Calu3 (cell line): ENCODE data around the gene CSNK1A1. TPM values are rescaled to one million over a fixed set of nuclear protein-coding genes. Genes with fewer than 3 reads are reported as not detected.
A peak's percentile ranks its signal among the peaks of the same experiment; 100 is the strongest.
"Not testable (repeated sequence)": the region's sequence is repeated elsewhere in the genome, so short reads cannot be mapped to it uniquely, and the experiment has no call there.

Experiments used
- BruUV-seq: library from RNA; stranded (reverse); fragments of 400-500 nt; replicated peaks from 2 replicates; lab custom pipeline; 2021; lab: Mats Ljungman, UMichigan
- CTCF ChIA-PET: fragments of 300-600 bp; sonication (Branson Sonifier 250); formaldehyde crosslinking; loops from one replicate; lab custom pipeline; 2022; ENCODE audit warnings: antibody characterized with exemption; lab: Charles Lee
- DNase-seq: peaks from one replicate; pipeline ENCODE4 v3.0.0; 2022
- H3K27ac Mint-ChIP-seq: one replicate; pipeline ENCODE4 v1.8.0; 2022; ENCODE audit warnings: mixed read lengths; ENCODE audit not compliant: unreplicated experiment
- H3K27me3 Mint-ChIP-seq: one replicate; pipeline ENCODE4 v1.8.0; 2022; ENCODE audit warnings: mixed read lengths; ENCODE audit not compliant: unreplicated experiment
- H3K36me3 Mint-ChIP-seq: one replicate; pipeline ENCODE4 v1.8.0; 2022; ENCODE audit warnings: mild to moderate bottlenecking, moderate library complexity, mixed read lengths; ENCODE audit not compliant: insufficient read depth, unreplicated experiment
- H3K4me1 Mint-ChIP-seq: one replicate; pipeline ENCODE4 v1.8.0; 2022; ENCODE audit warnings: mild to moderate bottlenecking, low read depth, mixed read lengths; ENCODE audit not compliant: unreplicated experiment
- H3K4me3 Mint-ChIP-seq: one replicate; pipeline ENCODE4 v1.8.0; 2022; ENCODE audit warnings: mild to moderate bottlenecking, low read depth, moderate library complexity, mixed read lengths; ENCODE audit not compliant: unreplicated experiment
- H3K9me3 Mint-ChIP-seq: one replicate; pipeline ENCODE4 v1.8.0; 2022; ENCODE audit warnings: low read depth, mixed read lengths; ENCODE audit not compliant: unreplicated experiment
- CTCF ChIP-seq: fragments of 200-600 bp; IDR thresholded peaks from one replicate; pipeline ENCODE4 v1.8.0; 2022; ENCODE audit warnings: antibody characterized with exemption; ENCODE audit not compliant: unreplicated experiment
- intact Hi-C: fragments of 100-400 bp; cut with micrococcal nuclease; formaldehyde crosslinking; loops from one replicate; pipeline ENCODE4 v1.10.0; 2022; ENCODE audit not compliant: unreplicated experiment
- total RNA-seq: library from RNA; stranded (reverse); gene quantifications from 2 replicates; pipeline ENCODE4 v1.2.3, GENCODE V29; 2022

Gene CSNK1A1
- total RNA-seq, 1 experiment from 2014 or later: 377 TPM

GRCh38 chr5:149448831-149449714 lies 102.2 kb downstream of the CSNK1A1 start:
- Mint-ChIP-seq H3K27ac (no peak overlapping the region), H3K27me3 (no peaks in the 10 kb centered on the region), H3K36me3 (no peaks in the 10 kb centered on the region), H3K4me3 (no peak overlapping the region), H3K4me1 (peaks cover 53% of the 10 kb centered on the region), H3K9me3 (no peaks in the 10 kb centered on the region)
- intact Hi-C loops: no loop called here
- DNase-seq: no peak
- peak; percentile 32 for TF ChIP-seq CTCF
- no TSS peak for BruUV-seq
- CTCF ChIA-PET: interaction anchor here (1.1 kb wide), 1 partner anchor 25 kb away, joined by 3 read pairs; no protein-coding TSS in a partner anchor

GRCh38 chr5:149448431-149448830 lies 102.8 kb downstream of the CSNK1A1 start:
- no peaks in the 10 kb centered on the region for H3K27me3 Mint-ChIP-seq
- no TSS peak for BruUV-seq
- no peaks in the 10 kb centered on the region for H3K9me3 Mint-ChIP-seq
- no peak for TF ChIP-seq CTCF
- CTCF ChIA-PET: interaction anchor here (1.1 kb wide), 1 partner anchor 26 kb away, joined by 3 read pairs; no protein-coding TSS in a partner anchor
- intact Hi-C loops: no loop called here
- peaks cover 50% of the 10 kb centered on the region for H3K4me1 Mint-ChIP-seq
- DNase-seq: no peak
- no peak overlapping the region for H3K4me3 Mint-ChIP-seq
- no peak overlapping the region for H3K27ac Mint-ChIP-seq
- H3K36me3 Mint-ChIP-seq: no peaks in the 10 kb centered on the region

GRCh38 chr5:149447373-149448367 lies 103.6 kb downstream of the CSNK1A1 start:
- BruUV-seq: no TSS peak
- Mint-ChIP-seq H3K36me3 (no peaks in the 10 kb centered on the region), H3K4me1 (peaks cover 51% of the 10 kb centered on the region), H3K27ac (no peak overlapping the region), H3K4me3 (no peak overlapping the region), H3K9me3 (no peaks in the 10 kb centered on the region), H3K27me3 (no peaks in the 10 kb centered on the region)
- CTCF ChIA-PET: interaction anchor here (0.7 to 1.2 kb wide), 3 partner anchors 9 to 721 kb away, joined by 3 read pairs; no protein-coding TSS in a partner anchor
- no peak for TF ChIP-seq CTCF
- DNase-seq: no peak
- intact Hi-C loops: no loop called here

- DNase-seq, H3K27me3 Mint-ChIP-seq, H3K36me3 Mint-ChIP-seq, intact Hi-C loops, BruUV-seq, H3K9me3 Mint-ChIP-seq, H3K27ac Mint-ChIP-seq, H3K4me3 Mint-ChIP-seq: not testable (repeated sequence)
- peaks cover 51% of the 10 kb centered on the region for H3K4me1 Mint-ChIP-seq
- CTCF ChIA-PET: interaction anchor here (0.7 to 1.2 kb wide), 3 partner anchors 8 to 722 kb away, joined by 3 read pairs; no protein-coding TSS in a partner anchor
Observed at GRCh38 chr5:149446794-149447193, 104.4 kb downstream of the CSNK1A1 start.
